SK-N-SH (cell line): ENCODE results near the gene EMC7. TPM values are rescaled to one million over a fixed set of nuclear protein-coding genes. Genes with fewer than 3 reads are reported as not detected.
A peak's percentile ranks its signal among the peaks of the same experiment; 100 is the strongest.

Experiments
- CTCF ChIA-PET: fragments of 300-600, 350-600 bp; formaldehyde crosslinking; extraction: SDS; loops from one replicate; lab custom pipeline; 2021; lab: Yijun Ruan, JAX
- POLR2A ChIA-PET: fragments of 350-600 bp; sonication (Branson Sonifier 250); formaldehyde crosslinking; extraction: SDS; loops from one replicate; lab custom pipeline; 2020; ENCODE audit warnings: antibody characterized with exemption, inconsistent platforms; lab: Yijun Ruan, JAX
- DNase-seq: peaks from one replicate; pipeline ENCODE4 v3.0.0; 2012
- H2AFZ ChIP-seq: fragments of 200-600 bp; sonication (generic); 2 replicates; pipeline ENCODE4 v1.8.1; 2016; ENCODE audit warnings: antibody characterized with exemption, mild to moderate bottlenecking, low read depth
- H3F3A ChIP-seq: fragments of 200-600 bp; sonication (generic); replicated peaks from 2 replicates; pipeline ENCODE3; 2016; ENCODE audit warnings: antibody characterized with exemption, mild to moderate bottlenecking; ENCODE audit not compliant: insufficient read depth
- H3K27ac ChIP-seq, 2 experiments: fragments of 200-500 bp in 1 of 2; fragments of 200-600 bp in 1 of 2; sonication (Bioruptor generic) in 1 of 2; sonication (generic), shearing (Covaris generic) in 1 of 2; 2 replicates each; pipeline versions ENCODE4 v1.5.1 to v1.6.1; 2014 to 2016; ENCODE audit warnings: low read depth in 2 of 2, inconsistent platforms in 1 of 2, low read length in 1 of 2, mild to moderate bottlenecking in 1 of 2, mixed read lengths in 1 of 2
- H3K27me3 ChIP-seq: fragments of 200-600 bp; sonication (generic), shearing (Covaris generic); 2 replicates; pipeline ENCODE4 v1.6.1; 2016; ENCODE audit warnings: mixed run types; ENCODE audit not compliant: insufficient read depth
- H3K36me3 ChIP-seq, 2 experiments: fragments of 200-500 bp in 1 of 2; fragments of 200-600 bp in 1 of 2; sonication (Bioruptor generic) in 1 of 2; sonication (generic) in 1 of 2; replicated peaks in 1 of 2; 2 replicates each; pipeline versions ENCODE3 to v1.5.1; 2014 to 2016; ENCODE audit warnings: low read length in 1 of 2, mild to moderate bottlenecking in 1 of 2; ENCODE audit not compliant: insufficient read depth in 2 of 2, control insufficient read depth in 1 of 2
- H3K4me1 ChIP-seq, 2 experiments: fragments of 200-500 bp in 1 of 2; fragments of 200-600 bp in 1 of 2; sonication (Bioruptor generic) in 1 of 2; sonication (generic), shearing (Covaris generic) in 1 of 2; 2 replicates each; pipeline versions ENCODE4 v1.5.1 to v1.6.1; 2014 to 2016; ENCODE audit warnings: low read depth in 1 of 2, low read length in 1 of 2, mixed run types in 1 of 2; ENCODE audit not compliant: insufficient read depth in 2 of 2, control insufficient read depth in 1 of 2
- H3K4me2 ChIP-seq: fragments of 200-600 bp; sonication (generic), shearing (Covaris generic); 2 replicates; pipeline ENCODE4 v1.6.1; 2017; ENCODE audit warnings: mixed run types
- H3K4me3 ChIP-seq, 2 experiments: fragments of 200-500 bp in 1 of 2; fragments of 200-600 bp in 1 of 2; sonication (Bioruptor generic) in 1 of 2; sonication (generic), shearing (Covaris generic) in 1 of 2; 2 replicates each; pipeline versions ENCODE4 v1.5.1 to v1.8.1; 2014 to 2016; ENCODE audit warnings: low read depth in 2 of 2, inconsistent platforms in 1 of 2, low read length in 1 of 2, mild to moderate bottlenecking in 1 of 2, mixed read lengths in 1 of 2, moderate library complexity in 1 of 2
- H3K79me2 ChIP-seq: fragments of 200-600 bp; sonication (generic); 2 replicates; pipeline ENCODE4 v1.8.1; 2017; ENCODE audit warnings: mild to moderate bottlenecking; ENCODE audit not compliant: insufficient read depth
- H3K9ac ChIP-seq: fragments of 200-600 bp; sonication (generic); 2 replicates; pipeline ENCODE4 v1.6.1; 2017; ENCODE audit warnings: mixed run types
- H3K9me2 ChIP-seq: fragments of 200-600 bp; sonication (generic); 2 replicates; pipeline ENCODE4 v1.6.1; 2017; ENCODE audit warnings: mixed run types
- H3K9me3 ChIP-seq: fragments of 200-600 bp; sonication (generic); 2 replicates; pipeline ENCODE4 v1.6.1; 2017; ENCODE audit warnings: mixed run types, mild to moderate bottlenecking, moderate library complexity
- H4K20me1 ChIP-seq: fragments of 200-600 bp; sonication (generic); 2 replicates; pipeline ENCODE4 v1.6.1; 2017; ENCODE audit warnings: mild to moderate bottlenecking, mixed run types; ENCODE audit not compliant: insufficient read depth
- FOSL2 ChIP-seq: IDR thresholded peaks from 2 replicates; pipeline ENCODE4 v1.4.0; 2012; ENCODE audit warnings: low read depth, mild to moderate bottlenecking, moderate library complexity, borderline replicate concordance
- FOXJ3 ChIP-seq: sonication (generic); formaldehyde crosslinking; IDR thresholded peaks from 2 replicates; pipeline ENCODE4 v1.5.1; 2020; ENCODE audit warnings: mild to moderate bottlenecking, missing genetic modification reagents
- FOXM1 ChIP-seq: IDR thresholded peaks from 2 replicates; pipeline ENCODE4 v1.4.0; 2012; ENCODE audit warnings: low read depth, mild to moderate bottlenecking
- GATA2 ChIP-seq: sonication (generic); formaldehyde crosslinking; IDR thresholded peaks from 2 replicates; pipeline ENCODE4 v1.5.0; 2020; ENCODE audit warnings: mild to moderate bottlenecking, missing genetic modification reagents
- MEF2A ChIP-seq: IDR thresholded peaks from 2 replicates; pipeline ENCODE4 v1.4.0; 2012; ENCODE audit warnings: low read depth, borderline replicate concordance
- MXI1 ChIP-seq: IDR thresholded peaks from 2 replicates; pipeline ENCODE4 v1.6.1; 2012; ENCODE audit warnings: mild to moderate bottlenecking, low read depth, low read length, improper control_type of control experiment
- NFIC ChIP-seq: IDR thresholded peaks from 2 replicates; pipeline ENCODE4 v1.4.0; 2012; ENCODE audit warnings: borderline replicate concordance
- NRF1 ChIP-seq: IDR thresholded peaks from 2 replicates; pipeline ENCODE4 v1.6.1; 2012; ENCODE audit warnings: low read depth, mild to moderate bottlenecking, low read length
- PBX3 ChIP-seq: IDR thresholded peaks from 2 replicates; pipeline ENCODE4; 2012
- POLR2AphosphoS5 ChIP-seq: IDR thresholded peaks from 2 replicates; pipeline ENCODE4 v1.6.1; 2012; ENCODE audit warnings: low read depth, low read length
- RAD21 ChIP-seq: IDR thresholded peaks from 2 replicates; pipeline ENCODE4 v1.6.1; 2012; ENCODE audit warnings: mild to moderate bottlenecking, low read length
- RCOR1 ChIP-seq: fragments of 150-350 bp; IDR thresholded peaks from 2 replicates; pipeline ENCODE4 v1.6.1; 2017; ENCODE audit warnings: antibody characterized with exemption, low read length
- RXRA ChIP-seq: IDR thresholded peaks from 2 replicates; pipeline ENCODE4 v1.4.0; 2012; ENCODE audit warnings: low read depth, mild to moderate bottlenecking, borderline replicate concordance
- SMC3 ChIP-seq: IDR thresholded peaks from 2 replicates; pipeline ENCODE4 v1.6.1; 2012; ENCODE audit warnings: low read depth, low read length, improper control_type of control experiment
- TAF1 ChIP-seq: IDR thresholded peaks from 2 replicates; pipeline ENCODE4 v1.6.1; 2012; ENCODE audit warnings: low read depth, mild to moderate bottlenecking, low read length, moderate library complexity, borderline replicate concordance
- TEAD4 ChIP-seq: IDR thresholded peaks from 2 replicates; pipeline ENCODE4 v1.4.0; 2012; ENCODE audit warnings: mild to moderate bottlenecking, borderline replicate concordance; ENCODE audit not compliant: insufficient read depth
- USF2 ChIP-seq: fragments of 150-350 bp; IDR thresholded peaks from 2 replicates; pipeline ENCODE4 v1.6.1; 2017; ENCODE audit warnings: antibody characterized with exemption, low read length, low read depth, borderline replicate concordance
- WGBS: methylation state at CpG from one replicate; pipeline ENCODE4 v1.1.6; 2017; ENCODE audit warnings: low lambda C conversion rate; 5-methylcytosine and 5-hydroxymethylcytosine counted together
- polyA plus RNA-seq, 3 experiments: library from polyadenylated mRNA; depleted of rRNA; stranded (reverse); fragments of >200 nt; gene quantifications; 2 replicates each; pipeline ENCODE4 v1.2.3, GENCODE V29; 2012
- TF ChIP-seq, protein P1 (sequence below): IDR thresholded peaks from 2 replicates; pipeline ENCODE4 v1.4.0; 2012; ENCODE audit warnings: low read depth, borderline replicate concordance
- TF ChIP-seq, protein P2 (sequence below): fragments of 150-350 bp; IDR thresholded peaks from 2 replicates; pipeline ENCODE4 v1.6.1; 2016; ENCODE audit warnings: mild to moderate bottlenecking, low read depth, low read length

The EMC7 gene
- polyA plus RNA-seq, 1 of the 3 experiments (the other 2 are of a cell fraction): 92.3 TPM

GRCh38 chr15:34099914-34100313, 1.7 kb downstream of the EMC7 start:
- no peak overlapping the region; the same call in 1 of the 2 replicates for H3K9ac ChIP-seq
- H3K27ac ChIP-seq: no peak overlapping the region
- 0 out of 2 replicates have a peak, but pooled peaks cover 4% of the 10 kb centered on the region for H4K20me1 ChIP-seq
- peaks cover 68% of the 10 kb centered on the region for H3K79me2 ChIP-seq
- no peaks in the 10 kb centered on the region for H3K9me2 ChIP-seq
- TF ChIP-seq USF2 (no peak), NRF1 (no peak), FOXM1 (no peak), MXI1 (no peak), MEF2A (no peak), RAD21 (no peak), TAF1 (no peak), FOXJ3 (no peak), RXRA (no peak), POLR2AphosphoS5 (no peak)
- TF ChIP-seq, protein P1, sequence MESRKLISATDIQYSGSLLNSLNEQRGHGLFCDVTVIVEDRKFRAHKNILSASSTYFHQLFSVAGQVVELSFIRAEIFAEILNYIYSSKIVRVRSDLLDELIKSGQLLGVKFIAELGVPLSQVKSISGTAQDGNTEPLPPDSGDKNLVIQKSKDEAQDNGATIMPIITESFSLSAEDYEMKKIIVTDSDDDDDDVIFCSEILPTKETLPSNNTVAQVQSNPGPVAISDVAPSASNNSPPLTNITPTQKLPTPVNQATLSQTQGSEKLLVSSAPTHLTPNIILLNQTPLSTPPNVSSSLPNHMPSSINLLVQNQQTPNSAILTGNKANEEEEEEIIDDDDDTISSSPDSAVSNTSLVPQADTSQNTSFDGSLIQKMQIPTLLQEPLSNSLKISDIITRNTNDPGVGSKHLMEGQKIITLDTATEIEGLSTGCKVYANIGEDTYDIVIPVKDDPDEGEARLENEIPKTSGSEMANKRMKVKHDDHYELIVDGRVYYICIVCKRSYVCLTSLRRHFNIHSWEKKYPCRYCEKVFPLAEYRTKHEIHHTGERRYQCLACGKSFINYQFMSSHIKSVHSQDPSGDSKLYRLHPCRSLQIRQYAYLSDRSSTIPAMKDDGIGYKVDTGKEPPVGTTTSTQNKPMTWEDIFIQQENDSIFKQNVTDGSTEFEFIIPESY: no peak
- POLR2A ChIA-PET: no interaction called here
- H3K4me1 ChIP-seq: peaks cover 8 to 9% of the 10 kb centered on the region in 2 experiments
- no peak for DNase-seq
- no peak overlapping the region for H3K4me3 ChIP-seq
- peaks cover 5 to 11% of the 10 kb centered on the region in 2 experiments for H3K36me3 ChIP-seq
- peak overlapping the region; percentile 71 for H3K4me2 ChIP-seq
- 96% methylated on average over 5 of the region's 5 CpGs for WGBS
- H3F3A ChIP-seq: peaks cover 18% of the 10 kb centered on the region
- H2AFZ ChIP-seq: no peak overlapping the region
- no peaks in the 10 kb centered on the region for H3K9me3 ChIP-seq
- H3K27me3 ChIP-seq: no peaks in the 10 kb centered on the region
- CTCF ChIA-PET: interaction anchor here (1.0 to 1.3 kb wide), 4 partner anchors 9 to 110 kb away, joined by 3 to 4 read pairs (median 3); partner anchors contain the start of gene KATNBL1

DNA sequence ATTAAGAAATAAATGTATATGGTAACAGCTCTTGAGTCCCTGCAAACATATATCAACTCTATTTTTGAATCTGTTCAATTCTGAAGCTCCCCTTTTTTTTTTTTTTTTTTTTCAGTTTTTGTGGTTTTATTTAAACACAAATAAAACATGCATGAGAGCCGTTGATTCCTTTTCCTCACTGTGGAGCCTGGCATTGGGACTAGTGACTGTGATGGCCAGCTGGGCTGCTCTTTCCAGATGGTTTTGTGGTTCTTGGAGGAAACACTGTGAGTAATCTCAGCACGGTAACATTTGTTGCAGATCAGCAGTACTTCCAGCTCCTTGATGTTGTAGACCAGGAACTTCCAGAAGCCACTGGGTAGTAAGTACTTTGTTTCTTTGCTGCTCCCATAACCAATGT, 15.9 kb downstream of the EMC7 start:
- no peaks in the 10 kb centered on the region for H3K9me2 ChIP-seq
- peaks cover 12% of the 10 kb centered on the region for H3F3A ChIP-seq
- H3K4me2 ChIP-seq: no peak overlapping the region
- H3K4me1 ChIP-seq: no peaks in the 10 kb centered on the region
- no peak overlapping the region for H3K4me3 ChIP-seq
- peaks cover 49 to 50% of the 10 kb centered on the region in 2 experiments for H3K36me3 ChIP-seq
- POLR2A ChIA-PET: no interaction called here
- no peak for DNase-seq
- no peak overlapping the region for H2AFZ ChIP-seq
- peaks cover 9% of the 10 kb centered on the region; the same call in 1 of the 2 replicates for H3K79me2 ChIP-seq
- no peak overlapping the region for H3K27ac ChIP-seq
- H3K9ac ChIP-seq: no peak overlapping the region
- no peaks in the 10 kb centered on the region for H3K27me3 ChIP-seq
- CTCF ChIA-PET: interaction anchor here (1.1 kb wide), 1 partner anchor 23 kb away, joined by 4 read pairs; no protein-coding TSS in a partner anchor
- H4K20me1 ChIP-seq: no peaks in the 10 kb centered on the region
- TF ChIP-seq, protein P2, sequence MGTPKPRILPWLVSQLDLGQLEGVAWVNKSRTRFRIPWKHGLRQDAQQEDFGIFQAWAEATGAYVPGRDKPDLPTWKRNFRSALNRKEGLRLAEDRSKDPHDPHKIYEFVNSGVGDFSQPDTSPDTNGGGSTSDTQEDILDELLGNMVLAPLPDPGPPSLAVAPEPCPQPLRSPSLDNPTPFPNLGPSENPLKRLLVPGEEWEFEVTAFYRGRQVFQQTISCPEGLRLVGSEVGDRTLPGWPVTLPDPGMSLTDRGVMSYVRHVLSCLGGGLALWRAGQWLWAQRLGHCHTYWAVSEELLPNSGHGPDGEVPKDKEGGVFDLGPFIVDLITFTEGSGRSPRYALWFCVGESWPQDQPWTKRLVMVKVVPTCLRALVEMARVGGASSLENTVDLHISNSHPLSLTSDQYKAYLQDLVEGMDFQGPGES: no peak
- TF ChIP-seq PBX3: no peak
- no peak for TF ChIP-seq TEAD4
- TF ChIP-seq POLR2AphosphoS5: no peak
- TF ChIP-seq FOSL2: no peak
- no peak for TF ChIP-seq RCOR1
- TF ChIP-seq SMC3: no peak
- TF ChIP-seq NFIC: no peak
- TF ChIP-seq TAF1: no peak
- no peak for TF ChIP-seq GATA2
- H3K9me3 ChIP-seq: no peaks in the 10 kb centered on the region
- WGBS: 88% methylated on average over 2 of the region's 2 CpGs
